Raji (cell line): ENCODE data around the gene SORBS1.

Experiments
- POLR2A ChIP-seq: IDR thresholded peaks from 2 replicates; pipeline ENCODE4 v1.6.1; 2011; ENCODE audit warnings: low read depth, low read length, control low read depth; ENCODE audit not compliant: insufficient read depth

The SORBS1 gene

GRCh38 chr10:95477175-95477520, 84.0 kb downstream of the SORBS1 start:
- no peak for TF ChIP-seq POLR2A

GRCh38 chr10:95476469-95477174, 84.5 kb downstream of the SORBS1 start:
- no peak for TF ChIP-seq POLR2A

GRCh38 chr10:95475827-95476468, 85.2 kb downstream of the SORBS1 start:
- TF ChIP-seq POLR2A = no peak

- TF ChIP-seq POLR2A = no peak
Measured at GRCh38 chr10:95475003-95475383, 86.2 kb downstream of the SORBS1 start.

- no peak for TF ChIP-seq POLR2A
Measured at GRCh38 chr10:95474228-95475002, 86.8 kb downstream of the SORBS1 start.

- no peak for TF ChIP-seq POLR2A
Measured at GRCh38 chr10:95472304-95473088, 88.7 kb downstream of the SORBS1 start.

- no peak for TF ChIP-seq POLR2A
Measured at GRCh38 chr10:95469676-95470075, 91.5 kb downstream of the SORBS1 start.

GRCh38 chr10:95469251-95469650, 91.9 kb downstream of the SORBS1 start:
- no peak for TF ChIP-seq POLR2A

- TF ChIP-seq POLR2A = no peak
Measured at GRCh38 chr10:95467162-95467599, 94.0 kb downstream of the SORBS1 start.

GRCh38 chr10:95466436-95466835, 94.7 kb downstream of the SORBS1 start:
- no peak for TF ChIP-seq POLR2A

GRCh38 chr10:95464280-95464679, 96.9 kb downstream of the SORBS1 start:
- TF ChIP-seq POLR2A = no peak

- TF ChIP-seq POLR2A = no peak
Measured at GRCh38 chr10:95462740-95463667, 98.2 kb downstream of the SORBS1 start.

GRCh38 chr10:95461611-95462010, 99.6 kb downstream of the SORBS1 start:
- TF ChIP-seq POLR2A = no peak

- no peak for TF ChIP-seq POLR2A
Measured at GRCh38 chr10:95459446-95460045, 101.6 kb downstream of the SORBS1 start.
